Measurements from ENCODE around the gene SYNDIG1.

- TF ChIP-seq, protein P1, sequence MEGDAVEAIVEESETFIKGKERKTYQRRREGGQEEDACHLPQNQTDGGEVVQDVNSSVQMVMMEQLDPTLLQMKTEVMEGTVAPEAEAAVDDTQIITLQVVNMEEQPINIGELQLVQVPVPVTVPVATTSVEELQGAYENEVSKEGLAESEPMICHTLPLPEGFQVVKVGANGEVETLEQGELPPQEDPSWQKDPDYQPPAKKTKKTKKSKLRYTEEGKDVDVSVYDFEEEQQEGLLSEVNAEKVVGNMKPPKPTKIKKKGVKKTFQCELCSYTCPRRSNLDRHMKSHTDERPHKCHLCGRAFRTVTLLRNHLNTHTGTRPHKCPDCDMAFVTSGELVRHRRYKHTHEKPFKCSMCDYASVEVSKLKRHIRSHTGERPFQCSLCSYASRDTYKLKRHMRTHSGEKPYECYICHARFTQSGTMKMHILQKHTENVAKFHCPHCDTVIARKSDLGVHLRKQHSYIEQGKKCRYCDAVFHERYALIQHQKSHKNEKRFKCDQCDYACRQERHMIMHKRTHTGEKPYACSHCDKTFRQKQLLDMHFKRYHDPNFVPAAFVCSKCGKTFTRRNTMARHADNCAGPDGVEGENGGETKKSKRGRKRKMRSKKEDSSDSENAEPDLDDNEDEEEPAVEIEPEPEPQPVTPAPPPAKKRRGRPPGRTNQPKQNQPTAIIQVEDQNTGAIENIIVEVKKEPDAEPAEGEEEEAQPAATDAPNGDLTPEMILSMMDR (conservative IDR thresholded peaks at IDR 0.05; ENCODE audit: low read length) = no peak
- TF ChIP-seq EZH2phosphoT487 (IDR thresholded peaks at IDR 0.05; ENCODE audit: borderline replicate concordance, low read depth, low read length) = no peak
These were observed 235.5 kb downstream of the SYNDIG1 start for GRCh38 chr20:24704899-24705298.
